Fibroblast of skin of back (primary cell): Measurements from ENCODE around the gene JAG1.

Experiments
- DNase-seq: peaks from one replicate; pipeline ENCODE4 v3.0.0-alpha.2; 2013

Gene JAG1

DNA sequence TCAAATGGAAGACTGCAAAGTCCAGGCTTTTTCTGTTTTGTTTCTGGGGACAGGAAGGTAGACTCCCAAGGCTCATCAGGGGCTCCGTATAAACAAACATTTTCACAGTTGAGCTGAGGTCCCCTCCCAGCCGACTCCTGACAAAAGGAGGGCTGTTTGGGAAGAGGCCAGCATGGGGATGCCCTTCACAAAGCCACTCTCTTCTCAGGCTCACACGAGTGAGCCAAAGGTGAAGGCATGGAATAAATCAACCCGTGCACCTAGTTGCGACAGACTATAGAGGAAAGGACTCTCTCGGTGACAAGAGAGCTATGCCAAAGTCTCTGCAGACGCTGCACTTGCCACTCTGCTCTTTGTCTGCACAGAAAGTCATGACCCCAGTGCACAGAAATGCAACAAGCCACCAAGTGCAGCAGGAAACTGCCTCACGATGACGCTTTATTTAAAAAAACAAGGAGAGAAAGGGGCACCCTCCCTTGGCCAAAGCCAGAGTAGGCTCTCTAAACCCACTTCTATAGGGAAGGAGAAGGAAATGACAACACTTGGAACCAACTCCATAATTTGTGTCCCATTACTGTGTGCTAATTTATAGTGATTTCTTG, 21.0 kb downstream of the JAG1 start:
- peak; percentile 61 for DNase-seq

- DNase-seq = no peak
Observed at GRCh38 chr20:10652185-10652584, 21.6 kb downstream of the JAG1 start.

DNA sequence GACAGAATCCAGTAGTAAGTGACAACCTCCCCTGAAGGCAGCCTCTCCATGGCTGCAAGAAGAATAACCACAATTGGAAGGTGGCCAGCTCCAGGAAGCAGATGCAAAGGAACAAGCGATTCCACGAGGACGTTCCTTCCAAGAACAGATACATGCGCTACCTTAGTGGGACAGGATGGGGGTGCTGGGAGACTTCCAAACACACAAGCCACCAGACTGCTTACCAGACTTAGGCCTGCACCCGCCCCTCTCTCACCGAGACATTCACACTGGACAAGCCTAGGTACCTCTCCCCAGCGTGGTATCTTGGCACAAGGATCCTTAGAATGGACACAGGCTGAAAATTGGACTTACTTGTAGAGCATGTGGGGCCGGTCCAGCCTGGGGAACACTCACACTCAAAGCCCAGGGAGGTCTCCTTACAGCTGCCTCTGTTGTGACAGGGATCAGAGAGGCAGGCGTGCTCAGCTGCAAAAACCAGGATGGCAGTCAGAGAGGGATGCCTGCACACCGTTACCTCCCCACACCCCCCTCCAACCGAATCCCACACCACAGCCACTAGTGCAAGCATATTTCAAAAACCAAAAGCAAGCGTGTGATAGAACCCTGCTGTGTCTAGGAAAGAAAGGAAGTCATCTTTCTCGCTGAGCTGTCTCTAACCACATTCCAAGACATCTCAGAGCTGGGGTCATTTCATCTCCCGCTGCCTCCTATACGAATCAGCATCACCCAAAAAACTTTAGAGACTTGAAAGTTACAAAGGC, 22.4 kb downstream of the JAG1 start:
- DNase-seq = peak; percentile 82

GRCh38 chr20:10649797-10650160, 24.0 kb downstream of the JAG1 start:
- DNase-seq = peak; percentile 92

DNA sequence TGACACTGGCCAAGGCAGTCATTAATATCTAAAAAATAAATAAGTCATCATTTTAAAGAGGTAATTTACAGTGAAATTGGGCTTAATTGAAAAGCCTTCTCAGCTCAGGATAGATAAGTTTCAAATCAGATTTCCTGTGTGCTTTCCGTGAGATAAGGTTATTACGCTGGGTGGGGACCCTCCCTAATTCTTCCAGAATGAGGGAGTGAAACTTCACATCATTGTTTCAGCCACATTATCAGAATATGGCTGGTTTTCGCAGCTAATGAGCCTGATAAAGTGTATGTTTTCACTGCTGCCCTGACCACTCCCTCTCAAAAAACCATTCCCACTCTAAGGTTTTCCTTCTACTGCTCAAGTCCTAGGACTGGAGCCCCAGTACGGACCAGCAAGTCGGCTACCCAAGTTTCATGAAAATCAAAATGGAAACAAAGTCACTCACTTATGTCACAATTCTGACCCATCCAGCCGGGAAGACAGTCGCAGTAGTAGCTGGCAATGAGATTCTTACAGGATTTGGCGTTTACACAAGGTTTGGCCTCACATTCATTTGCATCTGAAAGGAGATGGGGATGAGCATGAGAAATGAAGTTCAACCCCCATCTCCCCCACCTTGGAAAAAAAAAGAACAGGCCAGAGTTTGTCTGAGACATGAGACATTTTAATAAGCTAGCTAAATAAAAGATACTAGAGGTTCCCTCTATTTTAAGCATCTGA, 24.6 kb downstream of the JAG1 start:
- DNase-seq = no peak

GRCh38 chr20:10648651-10649050, 25.1 kb downstream of the JAG1 start:
- DNase-seq = peak; percentile 95

- DNase-seq = no peak
Observed at GRCh38 chr20:10647909-10648308, 25.9 kb downstream of the JAG1 start.

GRCh38 chr20:10647471-10647870, 26.3 kb downstream of the JAG1 start:
- DNase-seq = peak; percentile 66

DNA sequence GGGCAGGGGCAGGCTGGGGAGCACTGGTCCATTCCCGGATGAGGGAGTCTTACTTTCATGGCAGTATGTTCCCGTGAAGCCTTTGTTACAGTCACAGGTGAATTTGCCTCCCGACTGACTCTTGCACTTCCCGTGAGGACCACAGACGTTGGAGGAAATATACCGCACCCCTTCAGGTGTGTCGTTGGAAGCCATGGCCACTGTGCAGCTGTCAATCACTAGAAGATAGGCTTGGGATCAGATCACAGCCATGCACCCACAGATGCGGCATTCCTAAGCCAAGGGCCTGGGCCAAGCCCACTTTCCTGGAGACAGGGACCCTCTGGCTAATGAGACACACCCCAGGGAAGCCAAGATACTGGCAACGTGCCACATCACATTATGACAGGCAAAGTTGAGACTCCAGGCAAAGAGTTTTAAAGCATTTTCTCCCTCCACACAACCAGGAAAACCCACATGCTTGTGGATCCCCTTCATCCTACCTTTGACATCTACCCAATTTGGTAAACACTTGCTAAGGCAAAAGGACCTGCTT, 26.8 kb downstream of the JAG1 start:
- peak; percentile 47 for DNase-seq

DNA sequence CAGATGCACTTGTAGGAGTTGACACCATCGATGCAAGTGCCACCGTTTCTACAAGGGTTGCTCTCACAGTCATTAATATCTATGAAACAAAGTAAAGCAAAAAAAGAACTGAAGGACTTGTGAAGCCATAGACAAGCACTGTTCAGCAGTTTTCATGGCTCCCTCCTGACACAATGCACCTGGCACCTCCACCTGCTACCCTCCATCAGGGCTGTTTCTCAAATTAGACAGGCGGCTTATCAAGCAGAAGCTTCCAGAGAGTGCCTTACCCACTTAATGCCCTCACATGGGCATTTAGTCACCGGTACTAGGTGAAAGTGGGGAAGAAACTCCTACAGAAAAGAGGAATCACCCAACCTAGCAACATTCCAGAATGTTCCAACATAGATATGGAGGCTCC, 27.8 kb downstream of the JAG1 start:
- DNase-seq = no peak

GRCh38 chr20:10645205-10645570, 28.6 kb downstream of the JAG1 start:
- DNase-seq = no peak

DNA sequence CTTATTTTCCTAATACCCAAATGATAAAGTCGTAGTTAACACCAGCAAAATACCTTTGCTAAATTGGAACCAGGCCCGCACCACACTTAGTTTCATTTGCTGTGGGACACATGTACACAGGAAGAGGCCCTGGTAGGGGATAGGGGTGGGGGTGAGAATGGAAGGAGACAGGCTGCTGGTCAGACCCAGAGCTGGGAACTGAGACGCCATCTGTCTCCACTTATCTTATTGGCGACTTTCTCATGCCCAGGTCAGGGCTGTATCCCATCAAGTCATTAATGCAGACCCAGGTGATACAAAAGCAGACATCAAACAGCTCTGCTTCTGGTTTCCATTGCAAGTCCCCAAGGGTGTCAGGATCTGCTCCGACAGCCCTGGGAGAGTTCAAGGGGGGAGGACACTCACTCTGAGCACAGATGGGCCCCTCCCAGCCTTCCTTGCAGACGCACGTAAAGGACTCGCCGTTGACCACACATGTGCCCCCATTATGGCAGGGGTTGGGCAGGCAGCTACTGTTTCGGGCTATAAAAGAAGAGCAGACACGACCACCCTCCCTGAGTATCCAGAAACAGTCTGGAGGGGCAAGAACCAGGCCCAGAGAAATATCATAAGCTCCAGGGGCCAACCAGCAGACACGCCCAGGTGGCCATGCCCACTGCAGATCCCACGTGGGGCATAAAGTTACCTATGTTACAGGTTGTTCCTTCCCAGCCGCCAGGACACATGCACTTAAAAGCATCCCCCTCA, 29.2 kb downstream of the JAG1 start:
- no peak for DNase-seq

DNA sequence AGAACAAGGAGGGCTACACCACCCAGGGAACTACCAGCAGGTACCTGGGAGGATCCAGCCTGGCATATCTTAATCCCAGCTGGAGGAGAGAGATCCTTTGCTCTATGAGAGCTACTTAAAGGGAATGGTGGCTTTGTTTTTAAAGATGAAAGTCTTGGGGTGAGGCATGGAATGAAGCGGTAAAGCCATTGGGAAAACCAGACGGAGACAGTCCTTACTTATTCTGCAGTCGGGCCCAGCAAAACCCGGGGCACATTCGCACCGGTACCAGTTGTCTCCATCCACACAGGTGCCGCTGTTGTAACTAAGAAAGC, 30.3 kb downstream of the JAG1 start:
- no peak for DNase-seq

DNA sequence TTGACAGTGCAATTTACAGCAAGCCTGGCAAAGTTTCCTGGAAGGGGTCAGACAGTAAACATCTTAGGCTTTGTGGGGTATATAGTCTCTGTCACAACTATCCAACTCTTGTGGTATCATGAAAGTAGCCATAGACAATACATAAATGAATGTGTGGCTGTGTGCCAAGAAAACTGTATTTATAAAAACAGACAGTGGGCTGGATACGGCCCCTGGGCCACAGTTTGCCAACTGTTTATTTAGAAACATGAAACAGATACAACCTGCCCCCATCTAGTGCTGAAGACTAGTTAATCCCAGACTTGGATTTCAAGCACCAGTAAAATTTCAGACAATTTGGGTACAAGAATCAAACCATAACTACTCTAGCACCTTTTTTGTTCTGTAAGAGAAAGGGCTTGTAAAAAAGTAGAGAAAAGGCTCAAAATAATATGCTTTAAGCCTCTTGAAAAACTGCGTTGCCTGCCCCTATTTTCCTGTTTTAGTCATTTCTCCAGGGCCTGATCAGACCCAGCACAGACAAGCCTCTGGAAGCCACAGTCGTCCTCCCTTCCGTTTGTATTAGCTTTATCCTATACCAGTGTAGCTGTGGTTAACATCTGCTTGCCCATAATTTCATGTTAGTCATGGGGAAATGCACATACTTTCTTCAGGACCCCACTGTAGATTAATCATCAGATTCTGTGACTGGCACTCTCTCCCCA, 30.8 kb downstream of the JAG1 start:
- DNase-seq = peak; percentile 79

- DNase-seq = no peak
Observed at GRCh38 chr20:10641893-10642292, 31.9 kb downstream of the JAG1 start.

GRCh38 chr20:10641467-10641866, 32.3 kb downstream of the JAG1 start:
- DNase-seq = no peak

- no peak for DNase-seq
Observed at GRCh38 chr20:10640897-10641296, 32.9 kb downstream of the JAG1 start.

- peak; percentile 48 for DNase-seq
Observed at GRCh38 chr20:10639737-10640556, 33.9 kb downstream of the JAG1 start.

DNA sequence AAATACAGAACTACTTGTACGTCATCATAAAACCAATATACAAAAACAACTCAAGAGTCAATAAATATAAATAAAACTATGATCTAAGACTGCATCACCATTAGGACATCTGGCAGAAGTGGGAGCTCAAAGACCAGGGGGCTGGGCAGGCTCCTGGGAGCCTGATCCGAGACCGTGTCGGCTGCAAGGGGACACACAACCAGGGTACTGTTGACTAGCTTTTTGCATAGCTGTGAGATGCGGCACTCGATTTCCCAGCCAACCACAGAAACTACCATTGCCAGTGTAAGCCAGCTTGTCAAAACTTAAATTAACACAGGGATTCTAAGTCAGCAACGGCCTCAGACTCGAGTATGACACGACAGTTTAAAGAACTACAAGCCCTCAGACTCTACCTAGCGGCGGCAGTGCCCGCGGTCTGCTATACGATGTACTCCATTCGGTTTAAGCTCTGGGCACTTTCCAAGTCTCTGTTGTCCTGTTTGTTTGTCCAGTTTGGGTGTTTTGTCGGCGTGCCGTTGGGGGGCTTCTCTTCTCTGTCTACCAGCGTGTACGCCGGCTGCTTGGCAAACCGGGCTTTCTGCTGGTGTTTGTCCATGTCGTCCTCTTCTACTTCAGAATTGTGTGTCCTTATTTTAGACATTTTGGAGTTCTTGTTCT, 34.6 kb downstream of the JAG1 start:
- peak; percentile 45 for DNase-seq

GRCh38 chr20:10637563-10637962, 36.2 kb downstream of the JAG1 start:
- DNase-seq = no peak

- peak; percentile 67 for DNase-seq
Observed at GRCh38 chr20:10637031-10637559, 36.7 kb downstream of the JAG1 start.
